GM19467 (cell line): ENCODE data around the gene DCAF8.
A peak's percentile ranks its signal among the peaks of the same experiment; 100 is the strongest.

Source experiments
- ATAC-seq: cut with Tn5 transposase; IDR thresholded peaks from one replicate; pipeline ENCODE4 v1.9.1; 2021; ENCODE audit warnings: mild to moderate bottlenecking, moderate library complexity; ENCODE audit not compliant: unreplicated experiment

DCAF8 gene

DNA sequence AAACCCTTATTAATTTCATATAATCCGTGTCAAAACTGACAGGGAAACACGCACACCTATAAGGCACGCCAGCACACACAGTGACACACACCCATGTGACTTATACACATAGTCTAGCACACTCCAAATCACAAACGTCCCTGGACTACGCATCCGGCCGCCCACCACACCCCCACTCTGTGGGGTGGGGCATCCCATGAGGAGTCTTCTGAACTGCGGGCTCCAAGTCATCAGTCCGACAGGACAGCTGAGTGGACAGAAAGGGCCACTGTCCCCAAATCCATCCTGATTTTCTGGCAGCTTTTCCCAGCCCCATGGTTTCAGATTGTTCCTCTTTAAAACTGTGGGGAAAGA, 56.3 kb downstream of the DCAF8 start:
- peak; percentile 37 for ATAC-seq

DNA sequence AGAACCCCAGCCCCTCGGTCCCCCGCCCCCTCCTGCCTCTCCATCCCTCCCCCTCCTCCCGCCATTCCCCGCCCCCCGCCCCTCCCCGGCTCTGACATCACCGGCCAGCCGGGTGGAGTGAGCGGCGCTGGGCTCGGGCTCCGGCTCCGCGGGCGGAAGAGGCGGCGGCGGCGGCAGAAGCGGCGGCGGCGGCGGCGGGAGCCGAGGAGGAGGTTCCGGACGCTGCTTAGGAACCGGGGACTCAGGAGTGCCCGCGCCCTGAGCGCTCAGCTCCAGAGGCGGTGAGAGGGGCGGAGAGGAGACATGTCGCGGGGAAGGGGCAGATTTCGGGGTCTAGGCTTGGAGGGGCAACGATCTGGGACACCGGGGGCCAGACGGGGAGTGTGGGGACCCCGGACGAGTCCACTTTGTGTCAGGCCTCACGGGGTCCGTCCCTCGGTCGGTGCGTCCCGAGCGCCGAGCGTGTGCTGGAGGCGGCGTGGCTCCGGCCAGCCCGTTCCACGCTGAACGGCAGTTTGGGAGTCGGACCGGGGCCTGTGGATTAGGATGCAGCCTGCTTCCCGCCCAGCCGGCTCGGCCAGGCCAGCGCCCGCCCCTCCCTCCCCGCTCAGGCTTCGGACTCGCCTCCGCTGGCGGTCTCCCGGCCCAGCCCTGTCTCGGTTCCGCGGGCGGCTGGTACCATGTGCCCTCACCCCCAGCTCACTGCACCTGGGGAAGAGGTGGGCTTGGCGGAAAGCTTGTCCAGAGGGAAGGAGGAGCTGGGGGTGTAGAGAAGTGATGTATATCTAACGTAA, 56.9 kb downstream of the DCAF8 start, which contains the start of gene PEA15:
TSS of gene PEA15 (plus strand) at position 143 of the 794 bp plus-strand sequence. CDS start 6,161 bp downstream, outside the sequence.
- ATAC-seq: peak; percentile 15

DNA sequence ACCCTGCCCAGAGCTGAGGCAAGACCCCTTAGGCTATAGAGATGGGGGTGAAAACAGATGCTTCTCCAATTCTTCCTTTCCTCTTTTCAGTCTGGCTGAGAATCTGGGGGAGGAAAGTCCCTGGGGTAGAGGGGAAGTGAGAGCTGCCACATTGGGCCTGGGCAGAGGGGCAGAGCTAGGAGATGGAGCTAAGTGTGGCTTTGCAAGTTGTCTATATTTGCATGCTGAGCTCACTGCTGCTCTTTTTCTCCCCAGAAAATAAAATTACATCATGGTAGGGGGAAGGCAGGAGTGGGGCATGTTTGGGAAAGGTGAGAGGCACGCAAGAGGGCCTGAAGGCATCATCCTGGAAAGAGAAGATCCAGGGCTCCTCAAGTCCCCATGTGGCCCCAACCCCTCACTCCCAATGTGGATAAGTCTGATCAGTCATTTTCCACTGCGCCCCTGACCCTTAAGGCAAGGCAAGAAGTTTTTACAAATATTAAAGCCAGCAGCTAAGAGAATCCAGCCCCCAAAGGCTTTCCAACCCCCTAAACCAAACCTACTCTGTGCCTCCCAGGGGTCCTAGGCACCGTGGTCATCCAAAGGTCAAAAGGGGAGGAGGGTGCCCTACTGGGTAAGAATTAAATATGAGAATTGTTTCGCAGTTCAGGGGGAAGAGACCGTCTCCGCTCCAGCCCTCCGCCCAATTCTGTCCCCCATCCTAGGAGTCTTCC, 57.7 kb downstream of the DCAF8 start:
- ATAC-seq: peak; percentile 48

DNA sequence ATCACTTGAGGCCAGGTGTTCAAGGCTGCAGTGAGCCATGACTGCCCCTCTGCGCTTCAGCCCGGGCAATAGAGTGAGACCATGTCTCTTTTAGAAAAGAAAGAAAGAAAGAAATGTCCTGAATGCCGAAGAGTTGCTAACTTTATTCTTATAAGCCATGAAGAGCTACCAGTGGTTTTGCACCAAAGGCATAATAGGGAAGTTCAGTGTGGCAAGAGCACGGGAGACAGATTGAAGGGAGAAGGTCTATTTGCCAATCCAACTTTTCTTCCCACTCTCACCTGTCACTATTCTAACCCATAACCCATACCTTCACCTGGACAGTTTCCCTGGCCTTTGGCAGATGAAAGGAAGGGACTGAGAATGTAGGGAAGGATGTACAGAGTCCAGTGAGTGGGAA, 61.6 kb downstream of the DCAF8 start:
- no peak for ATAC-seq

DNA sequence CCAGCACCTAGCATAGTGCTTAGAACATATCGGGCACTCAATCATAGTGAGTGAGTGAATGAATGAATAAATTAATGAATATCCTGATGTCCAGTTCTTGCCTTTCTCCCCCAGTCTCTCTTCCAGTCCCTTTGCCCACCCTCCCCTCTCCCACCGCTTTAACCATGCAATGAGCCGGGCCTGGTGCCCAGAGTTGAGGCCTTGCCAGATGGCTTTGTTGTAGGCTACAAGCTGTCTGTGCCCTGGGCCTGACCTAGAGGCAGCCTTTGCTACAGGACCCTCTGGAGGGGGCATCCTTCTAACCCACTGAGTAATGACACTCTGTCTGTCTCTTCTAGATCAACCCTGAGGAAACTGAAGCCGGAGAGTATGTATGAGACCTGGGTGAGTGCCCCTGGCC, 65.1 kb downstream of the DCAF8 start:
- no peak for ATAC-seq

DNA sequence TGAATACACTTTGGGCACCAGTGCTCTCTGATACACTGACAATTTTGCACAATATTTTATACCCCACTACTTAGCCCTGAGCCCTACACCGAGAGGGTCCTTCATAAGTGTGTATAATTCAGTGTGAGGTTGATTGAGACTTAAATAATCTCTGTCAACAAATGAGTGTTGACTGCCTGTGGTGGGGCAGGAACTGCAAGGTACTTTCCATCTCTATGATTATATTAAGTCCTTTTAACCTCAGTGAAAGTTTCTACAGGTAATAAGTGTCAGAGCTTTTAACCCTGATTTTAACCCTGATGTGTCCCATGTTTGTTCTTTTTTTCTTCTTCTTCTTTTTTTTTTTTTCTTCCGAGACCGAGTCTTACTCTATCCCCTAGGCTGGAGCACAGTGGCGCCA, 66.2 kb downstream of the DCAF8 start:
- ATAC-seq: no peak

DNA sequence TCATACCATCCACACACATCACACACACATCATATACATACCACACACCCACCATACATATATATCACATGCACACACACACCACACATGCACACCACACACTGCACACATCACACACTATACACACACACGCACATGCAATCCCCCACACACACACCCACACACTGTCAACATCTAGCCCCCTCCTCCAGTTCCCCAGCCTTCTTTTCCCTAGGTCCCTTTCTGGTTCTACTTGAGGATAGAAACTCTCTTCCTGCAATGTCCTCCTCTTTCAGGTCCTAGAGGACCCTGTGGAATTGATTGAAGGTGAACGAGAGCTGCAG, 67.7 kb downstream of the DCAF8 start:
- no peak for ATAC-seq

DNA sequence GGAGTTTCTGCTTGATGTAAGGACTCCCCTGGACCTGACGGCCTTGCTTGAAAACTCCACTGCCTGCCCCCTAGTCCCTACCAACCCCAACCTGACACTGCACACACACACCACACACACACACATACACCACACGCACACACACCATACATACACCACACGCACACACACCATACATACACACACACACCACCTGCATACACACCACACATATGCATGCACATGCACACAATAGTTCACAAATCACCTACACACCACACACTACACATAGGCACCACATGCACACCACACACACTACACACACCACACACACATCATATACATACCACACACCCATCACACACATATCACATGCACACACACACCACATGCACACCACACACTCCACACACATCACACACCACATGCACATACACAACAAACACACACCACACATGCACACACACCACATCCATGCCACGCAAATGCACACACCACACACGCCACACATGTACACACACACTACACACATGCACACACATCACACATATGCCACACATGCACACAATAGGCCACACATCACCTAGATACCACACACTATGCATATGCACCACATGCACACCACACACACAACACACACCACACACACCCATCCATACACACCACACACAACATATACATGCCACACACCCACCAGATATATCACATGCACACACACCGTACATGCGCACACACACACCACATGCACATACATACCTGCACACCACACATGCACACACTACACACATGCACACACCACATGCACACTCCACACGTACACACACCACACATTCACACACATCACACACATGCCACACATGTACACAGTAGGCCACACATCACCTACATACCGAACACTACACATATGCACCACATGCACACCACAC, 68.3 kb downstream of the DCAF8 start:
- no peak for ATAC-seq

DNA sequence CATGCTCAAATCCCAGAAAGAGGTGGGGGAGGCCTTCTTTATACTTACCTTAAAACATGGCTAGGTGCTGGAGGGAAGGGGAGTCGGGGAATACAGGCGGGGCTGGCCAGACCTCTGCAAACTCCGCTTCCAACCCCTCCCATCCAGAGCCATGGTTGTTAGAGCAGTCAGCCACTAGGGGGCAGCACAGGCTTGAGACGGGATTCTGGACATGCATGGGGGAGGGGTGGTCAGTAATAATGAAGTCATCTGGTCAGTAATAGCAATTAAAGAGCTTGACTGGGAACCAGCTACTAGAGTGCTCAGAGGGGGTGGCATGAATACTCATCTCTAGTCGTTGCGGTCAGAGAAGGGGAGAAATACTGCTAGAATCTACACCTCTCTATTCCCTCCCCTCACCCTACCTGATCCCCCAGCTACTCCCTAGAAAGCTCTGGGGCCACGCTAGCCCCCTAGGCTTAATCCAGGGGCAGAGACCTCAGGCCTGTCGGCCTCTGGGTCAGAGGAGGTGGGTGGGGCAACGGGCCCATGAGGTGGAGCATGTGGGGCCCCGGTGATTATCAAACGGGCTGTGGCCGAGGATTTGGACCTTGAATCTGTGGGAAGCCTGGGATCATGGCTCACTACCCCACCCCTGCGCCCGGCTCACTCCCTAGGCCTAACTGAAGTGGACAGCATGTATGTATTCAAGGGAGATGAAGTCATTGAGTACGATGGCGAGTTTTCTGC, 69.1 kb downstream of the DCAF8 start:
- peak; percentile 50 for ATAC-seq

DNA sequence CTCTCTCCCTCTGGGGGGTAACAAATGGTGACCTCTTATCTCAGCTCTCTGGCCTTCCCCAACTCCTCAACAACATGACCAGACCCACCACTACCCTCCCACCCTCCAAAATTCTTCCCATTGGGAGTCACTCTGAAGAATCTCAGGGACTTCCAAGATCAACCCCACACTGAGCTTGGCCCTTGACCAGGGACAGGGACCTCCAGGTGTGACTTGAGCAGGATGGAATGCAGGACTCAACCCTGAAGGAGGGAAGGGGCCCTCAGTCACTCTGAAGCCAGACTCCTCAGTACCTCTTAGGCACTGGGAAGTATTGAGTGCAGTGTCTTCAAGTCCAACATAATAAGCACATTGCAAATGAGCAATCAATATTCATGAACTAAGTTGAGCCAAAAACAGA, 70.1 kb downstream of the DCAF8 start:
- no peak for ATAC-seq

DNA sequence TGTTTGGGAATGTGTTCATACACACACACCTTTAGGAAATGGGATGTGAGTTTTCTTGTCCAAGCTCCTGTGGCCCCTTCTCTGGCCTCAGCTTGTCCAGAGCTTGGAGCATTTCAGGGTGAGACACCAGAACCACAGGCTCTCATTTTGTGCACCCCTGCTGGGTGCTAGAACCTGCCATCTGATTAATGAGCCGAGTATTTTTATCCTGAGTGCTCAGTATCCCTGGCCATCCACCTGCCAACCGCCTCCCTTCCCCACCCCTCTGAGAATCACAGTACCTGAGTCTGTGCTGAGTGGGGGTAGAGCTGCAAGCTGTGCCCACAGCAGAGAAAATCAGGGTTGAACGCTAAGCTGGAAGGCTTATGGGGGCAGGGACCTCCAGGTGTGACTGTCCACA, 70.6 kb downstream of the DCAF8 start:
- ATAC-seq: no peak

DNA sequence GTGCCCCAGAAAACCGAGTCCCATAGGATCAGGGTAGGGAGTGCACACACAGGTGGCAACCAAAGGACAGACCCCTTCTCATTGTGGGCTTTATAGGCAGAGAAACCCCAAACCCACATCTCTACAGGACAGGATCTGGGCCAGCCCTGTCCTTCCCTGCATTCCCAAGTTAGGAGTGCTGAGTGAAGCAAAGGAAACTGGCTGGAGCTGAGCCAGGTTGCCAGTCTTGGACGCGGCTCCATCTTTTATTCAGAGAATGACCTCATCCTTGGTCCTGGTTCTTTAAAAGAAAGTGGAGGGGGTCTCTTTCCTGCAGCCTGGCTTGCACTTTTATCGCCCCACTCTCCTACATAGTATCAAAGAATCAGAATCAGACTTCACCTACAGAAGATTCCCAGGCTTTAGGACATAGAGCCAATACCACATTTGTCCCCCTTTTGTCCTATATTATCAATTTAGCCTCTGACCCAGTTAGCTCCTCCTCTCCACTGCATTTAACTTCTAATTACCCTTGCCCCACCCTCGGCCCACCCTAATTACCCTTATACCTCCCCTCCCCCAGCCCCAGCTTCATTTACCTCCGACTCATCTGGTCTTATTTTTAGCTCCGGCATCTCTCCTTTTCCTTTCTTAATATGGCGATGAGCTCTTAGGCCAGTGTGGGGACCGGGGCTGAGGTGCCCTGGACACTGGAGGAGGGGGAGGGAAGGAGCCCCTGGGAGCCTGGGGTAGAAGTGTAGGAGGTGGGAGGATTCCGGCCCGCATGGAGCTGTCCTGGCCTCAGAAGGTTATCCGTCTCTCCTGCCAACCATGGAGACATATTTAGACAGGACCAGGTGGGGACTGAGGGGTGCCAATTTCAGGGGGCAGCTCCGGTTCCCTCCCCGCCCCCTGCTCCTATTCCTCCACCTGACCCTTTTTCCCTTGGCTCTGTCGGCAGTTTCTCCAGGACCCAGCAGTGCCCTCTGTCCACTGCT, 72.4 kb downstream of the DCAF8 start, which contains the start of gene CASQ1:
TSS of gene CASQ1 (plus strand) at position 927 of the 977 bp plus-strand sequence. CDS start 177 bp downstream, outside the sequence.
- ATAC-seq: no peak

DNA sequence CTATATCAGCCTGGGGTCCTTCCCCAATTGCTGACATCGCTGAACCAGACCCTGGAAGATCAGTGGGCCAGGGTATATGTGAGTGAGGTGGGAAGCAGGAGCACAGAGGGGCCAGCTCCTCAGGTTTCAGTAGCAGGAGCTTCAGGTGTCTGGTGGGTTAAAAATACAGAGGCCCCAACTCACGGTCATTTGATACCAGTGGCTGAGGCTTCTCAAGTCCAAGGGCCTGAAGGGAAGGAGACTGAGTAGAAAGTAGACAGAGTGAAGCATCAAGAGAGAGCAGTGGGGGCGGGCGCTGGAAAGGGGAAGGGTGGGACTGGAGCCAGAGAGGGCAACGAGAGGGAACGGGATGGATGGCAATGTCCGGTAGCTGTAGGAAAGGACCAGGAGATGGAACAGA, 74.0 kb downstream of the DCAF8 start:
- ATAC-seq: no peak

DNA sequence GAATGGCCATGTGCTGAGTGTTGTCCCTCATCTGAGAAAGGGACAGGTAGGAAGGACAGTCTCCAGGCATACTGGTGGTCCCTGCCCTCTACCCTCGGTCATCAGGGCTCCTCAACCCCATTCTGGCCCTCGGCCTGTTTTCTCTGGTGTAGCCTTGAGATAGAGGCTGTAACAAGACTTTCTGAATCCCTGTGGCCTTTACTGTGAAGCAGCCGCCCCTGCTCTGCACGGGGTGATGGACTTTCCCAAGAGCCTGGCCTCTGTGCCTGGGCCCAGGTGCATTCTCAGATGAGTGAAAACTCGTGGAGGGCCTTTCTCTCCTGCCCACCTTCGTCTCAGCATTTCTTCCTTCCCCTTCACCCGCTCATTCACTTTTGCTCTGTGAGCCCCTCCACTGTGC, 74.9 kb downstream of the DCAF8 start:
- ATAC-seq: no peak

DNA sequence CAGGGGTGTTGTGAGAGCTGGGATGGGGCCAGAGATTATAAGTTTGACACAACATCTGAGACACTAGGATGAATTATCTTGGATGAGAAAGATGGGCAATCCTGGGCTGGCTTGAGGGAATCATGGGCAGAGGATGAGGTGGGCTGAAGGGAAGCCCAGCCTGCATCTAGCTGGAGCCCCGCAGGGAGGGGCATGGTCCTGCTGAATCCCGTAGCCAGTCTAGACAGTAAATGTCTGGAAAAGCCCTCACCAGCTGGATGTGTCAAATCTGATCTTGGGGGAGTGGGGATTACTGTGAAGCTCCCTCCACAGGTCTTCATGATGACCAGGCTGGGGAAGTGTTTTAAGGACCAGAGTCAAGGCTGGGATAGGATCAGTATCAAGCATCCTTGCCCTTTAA, 75.6 kb downstream of the DCAF8 start:
- no peak for ATAC-seq

DNA sequence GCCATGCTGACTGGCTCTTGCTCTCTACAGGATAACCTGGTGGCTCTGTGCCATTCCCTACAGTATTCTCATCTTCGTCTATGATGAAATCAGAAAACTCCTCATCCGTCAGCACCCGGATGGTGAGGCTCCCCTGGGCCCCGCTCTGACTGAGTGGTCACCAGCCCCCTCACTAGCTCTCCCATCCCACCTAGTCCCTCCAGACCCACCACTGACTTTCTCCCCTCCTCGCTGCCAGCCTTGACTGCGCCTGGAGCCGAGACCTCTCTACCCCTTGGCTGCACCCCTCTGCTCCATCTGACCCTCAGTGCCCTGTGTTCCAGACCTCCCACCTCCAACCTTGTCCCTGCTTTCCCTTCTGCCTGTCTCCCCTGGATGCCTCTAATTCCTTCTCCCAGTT, 76.1 kb downstream of the DCAF8 start:
- ATAC-seq: no peak

DNA sequence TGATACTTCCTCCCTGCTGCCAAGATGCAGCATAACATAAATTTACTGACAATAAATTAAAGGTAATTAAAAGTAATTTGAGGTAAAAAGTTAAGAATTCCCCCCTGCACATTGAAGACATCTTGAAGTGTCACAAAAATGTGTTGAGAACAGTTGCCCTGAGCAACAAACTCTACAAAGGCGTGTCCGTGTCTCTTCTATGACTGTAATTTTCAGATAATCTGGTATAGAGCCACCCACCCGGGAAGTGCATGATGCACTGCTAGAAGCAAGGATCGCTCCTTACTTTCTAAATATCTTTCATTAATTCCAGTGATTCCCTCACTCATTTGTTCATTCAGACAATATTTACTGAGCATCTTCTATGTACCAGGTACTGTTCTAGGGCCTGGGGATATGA, 83.0 kb downstream of the DCAF8 start:
- ATAC-seq: no peak

DNA sequence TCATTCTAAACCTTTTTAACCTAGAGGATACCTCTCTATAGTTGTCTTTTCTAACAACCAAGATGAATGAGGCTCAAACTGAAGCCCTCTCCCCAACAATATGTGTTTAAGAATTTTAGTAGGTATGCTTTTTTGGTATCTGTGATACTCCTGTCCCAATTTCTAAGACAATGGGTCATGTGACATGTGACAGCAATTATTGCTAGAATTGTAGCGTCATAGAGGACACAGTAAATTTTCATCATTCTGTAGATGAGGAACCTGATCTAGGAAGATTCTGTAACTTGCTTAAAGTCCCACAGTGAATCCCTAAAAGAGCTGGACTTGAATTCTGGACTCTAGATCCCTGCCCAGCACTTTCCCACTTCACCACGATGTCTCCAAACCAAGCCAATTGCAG, 83.6 kb downstream of the DCAF8 start:
- ATAC-seq: no peak

DNA sequence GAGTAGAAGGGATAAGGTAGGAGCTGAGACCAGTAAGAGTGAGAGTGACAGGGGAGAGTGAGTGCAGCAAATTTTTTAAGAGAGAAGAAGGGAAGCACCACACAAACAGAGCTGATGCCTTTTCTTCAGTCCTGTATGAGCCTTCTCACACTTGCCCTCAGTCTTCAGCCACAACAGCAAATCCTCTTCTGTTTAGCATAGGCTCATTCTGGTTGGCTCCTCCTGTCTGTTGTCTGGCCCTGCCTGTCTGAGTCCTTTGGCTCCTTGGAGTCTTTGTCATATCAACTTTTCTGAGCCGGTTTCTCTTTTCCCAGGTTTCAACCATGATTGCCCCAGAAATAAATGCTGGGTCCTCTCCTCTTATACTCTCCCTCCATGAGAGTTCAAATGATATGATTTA, 84.7 kb downstream of the DCAF8 start:
- no peak for ATAC-seq

DNA sequence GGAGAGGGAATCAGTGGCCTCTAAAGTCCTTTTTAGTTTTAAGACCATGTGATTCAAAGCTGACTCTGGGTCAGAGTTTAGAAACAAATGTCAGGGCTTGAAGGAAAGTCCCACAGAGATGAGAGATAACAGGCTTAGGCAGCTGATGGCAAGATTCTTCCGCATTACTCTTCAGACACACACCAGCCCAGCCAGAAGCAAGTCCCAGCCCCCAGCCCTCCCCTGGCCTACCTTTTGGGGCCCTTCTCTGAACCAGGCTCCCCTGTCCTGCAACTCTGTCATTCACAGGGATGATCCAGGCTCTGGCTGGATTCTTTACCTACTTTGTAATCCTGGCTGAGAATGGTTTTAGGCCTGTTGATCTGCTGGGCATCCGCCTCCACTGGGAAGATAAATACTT, 85.1 kb downstream of the DCAF8 start:
- ATAC-seq: no peak
